Left renal pelvis (tissue), 4 donors: Measurements from ENCODE around the gene EGFLAM. TPM values are rescaled to one million over a fixed set of nuclear protein-coding genes. Genes with fewer than 3 reads are reported as not detected.

Experiments used
- DNase-seq, 4 donors: peaks; one replicate each; pipeline ENCODE4 v3.0.0-alpha.2; 2013; ENCODE audit warnings: low read depth in 4 of 4, low spot score in 3 of 4
- polyA plus RNA-seq, 4 donors: library from polyadenylated mRNA; unstranded; fragments of 120-200 nt; gene quantifications; one replicate each; pipeline ENCODE4 v1.2.1, GENCODE V29; 2013; ENCODE audit not compliant: insufficient read length in 4 of 4

Gene EGFLAM
- 10 to 100 TPM; 10.6 to 21.1 (median 12.8) TPM for polyA plus RNA-seq

DNA sequence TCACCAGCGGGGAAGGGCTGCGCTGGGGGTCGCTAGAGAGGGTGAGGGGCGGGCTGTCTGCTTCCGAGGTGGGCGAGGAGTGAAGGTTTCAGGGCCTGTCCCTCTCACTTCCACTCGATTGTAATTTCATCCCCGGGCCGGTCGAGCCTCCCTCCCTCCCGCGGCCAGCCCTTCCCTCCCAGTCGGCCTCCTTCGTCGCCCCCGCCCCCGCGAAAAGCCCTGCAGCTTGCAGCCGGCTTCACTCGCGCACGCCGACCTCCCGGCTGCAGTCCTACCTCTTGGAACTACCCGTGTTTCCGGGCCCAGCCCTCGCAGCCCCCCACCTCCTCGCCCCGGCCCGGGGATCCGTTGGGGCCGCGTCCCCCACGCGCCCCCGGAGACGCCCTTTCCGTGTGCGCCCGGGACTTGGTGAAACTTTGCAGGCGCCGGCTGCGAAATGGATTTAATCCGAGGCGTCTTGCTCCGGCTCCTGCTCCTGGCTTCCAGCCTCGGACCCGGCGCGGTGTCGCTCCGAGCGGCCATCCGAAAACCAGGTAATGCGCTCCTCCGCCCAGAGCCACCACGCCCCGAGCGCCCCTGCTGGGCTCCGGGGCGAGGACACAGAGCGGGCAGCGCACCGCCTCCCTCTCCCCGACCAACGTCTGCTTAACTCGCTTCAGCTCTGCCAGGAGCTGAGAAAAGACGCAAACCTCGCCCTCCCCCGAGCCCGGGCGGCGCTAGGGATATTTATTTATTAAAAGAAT lies at the start of gene EGFLAM:
TSS of gene EGFLAM (plus strand) at position 241 of the 743 bp plus-strand sequence. CDS start at position 437, 196 bp downstream.
- DNase-seq, result peak in 1 of 4 donors; percentile 26

DNA sequence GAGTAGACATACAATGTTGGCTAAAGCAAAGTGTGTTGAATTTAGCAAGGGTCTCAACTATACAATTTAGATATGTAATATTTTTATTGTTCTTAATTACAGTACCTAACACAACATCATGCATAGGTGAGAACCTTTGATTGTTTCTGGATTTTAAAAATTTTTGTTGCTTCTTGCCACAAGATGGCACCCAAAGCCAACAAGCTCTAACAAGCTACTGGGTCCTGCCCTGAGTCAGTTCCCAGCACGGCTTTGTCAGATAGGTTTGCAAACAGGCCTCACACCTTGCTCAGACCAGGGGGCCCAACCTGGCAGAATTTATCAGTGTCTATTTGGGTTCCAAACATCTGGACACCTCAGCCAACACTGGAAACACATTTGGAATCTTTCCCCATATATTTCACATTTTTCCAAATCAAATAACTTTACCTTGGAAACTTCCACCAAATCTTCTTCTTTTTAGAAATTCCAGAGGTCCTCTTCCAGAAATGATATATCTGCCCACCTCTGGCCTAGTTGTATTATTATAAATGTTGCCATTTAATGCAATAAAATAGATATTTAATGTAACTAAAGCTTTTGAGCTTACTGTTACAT lies 49.5 kb upstream of the EGFLAM start:
- DNase-seq, result peak in 1 of 4 donors; percentile 33

DNA sequence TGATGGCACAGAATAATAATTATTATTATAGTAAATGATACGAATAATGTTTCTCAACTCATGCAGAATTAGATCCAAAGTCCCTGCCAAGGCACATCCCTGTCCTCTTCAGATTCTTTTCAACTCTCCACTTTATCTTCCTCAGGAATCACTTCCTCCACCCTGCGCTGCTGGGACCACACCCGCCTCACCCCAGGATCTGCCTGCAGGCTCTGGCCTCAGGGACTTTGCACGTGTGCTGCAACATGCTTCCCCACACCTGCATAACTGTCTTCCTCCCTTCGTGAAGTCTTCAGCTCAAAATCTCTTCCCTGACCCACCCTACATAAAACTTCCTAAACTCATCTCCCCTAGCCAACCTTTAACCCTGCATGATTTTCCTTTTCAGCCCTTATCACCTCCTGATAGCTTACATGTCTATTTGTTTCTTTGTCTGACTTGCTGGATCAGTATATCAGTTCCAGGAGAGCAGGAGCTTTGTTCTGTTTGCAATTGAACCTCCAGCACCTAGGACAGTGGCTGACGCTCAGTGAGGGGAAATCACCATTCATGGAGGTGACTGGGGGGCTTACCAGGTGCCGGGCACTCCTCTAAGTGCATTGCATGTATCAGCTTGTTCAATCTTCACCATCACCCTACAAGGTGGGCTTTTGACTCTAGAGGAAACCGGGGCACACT lies 47.5 kb upstream of the EGFLAM start:
- no peak for DNase-seq

DNA sequence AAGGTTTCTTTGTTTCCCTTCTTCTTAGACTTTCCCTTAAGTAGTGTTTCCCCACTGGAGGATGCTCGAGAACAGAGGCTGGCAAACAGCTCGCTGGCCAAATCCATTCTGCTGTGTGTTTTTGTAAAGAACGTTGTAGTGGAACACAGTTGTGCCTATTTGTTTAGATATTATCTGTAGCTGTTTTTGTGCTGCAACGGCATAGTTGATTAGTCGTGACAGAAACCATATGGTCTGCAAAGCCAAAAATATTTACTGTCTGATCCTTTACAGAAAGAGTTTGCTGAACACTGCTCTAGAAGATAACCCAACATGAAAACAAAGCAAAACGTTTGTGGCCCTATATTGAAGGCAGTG lies 47.0 kb upstream of the EGFLAM start:
- no peak for DNase-seq

DNA sequence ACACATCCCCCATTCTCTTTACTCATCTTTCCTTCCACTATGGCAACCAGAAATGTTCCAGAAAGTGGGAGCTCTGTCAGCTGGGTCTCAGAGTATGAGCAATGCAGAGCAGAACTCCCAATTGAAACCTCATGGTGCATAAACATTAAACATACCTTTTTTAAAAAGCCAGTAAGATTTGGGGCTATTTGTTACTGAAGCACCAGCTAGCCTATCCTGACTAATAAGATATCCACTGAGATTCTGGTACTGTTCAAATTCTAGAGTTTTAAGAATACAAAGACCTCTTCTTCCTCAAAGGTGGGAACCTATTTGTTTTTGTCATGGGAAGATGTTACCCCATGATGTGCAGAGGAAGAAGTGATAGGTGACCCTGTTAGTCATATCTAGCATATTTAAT lies 46.1 kb upstream of the EGFLAM start:
- no peak for DNase-seq

DNA sequence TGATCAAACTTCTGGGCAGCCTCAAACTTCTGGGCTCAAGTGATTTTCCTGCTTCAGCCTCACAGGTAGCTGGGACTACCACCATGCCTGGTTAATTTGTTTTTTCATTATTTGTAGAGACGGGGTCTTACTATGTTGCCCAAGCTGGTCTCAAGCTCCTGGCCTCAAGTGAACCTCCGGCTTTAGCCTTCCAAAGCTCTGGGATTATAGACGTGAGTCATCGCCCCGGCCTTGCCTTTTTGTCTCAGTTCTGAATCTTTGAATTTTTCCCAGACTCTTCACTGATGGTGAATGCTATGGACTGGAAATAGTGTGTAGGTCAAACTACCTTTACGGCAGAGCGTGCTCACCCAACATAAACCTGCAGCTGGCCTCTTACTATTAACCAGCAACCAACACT lies 32.3 kb upstream of the EGFLAM start:
- DNase-seq, result no peak

DNA sequence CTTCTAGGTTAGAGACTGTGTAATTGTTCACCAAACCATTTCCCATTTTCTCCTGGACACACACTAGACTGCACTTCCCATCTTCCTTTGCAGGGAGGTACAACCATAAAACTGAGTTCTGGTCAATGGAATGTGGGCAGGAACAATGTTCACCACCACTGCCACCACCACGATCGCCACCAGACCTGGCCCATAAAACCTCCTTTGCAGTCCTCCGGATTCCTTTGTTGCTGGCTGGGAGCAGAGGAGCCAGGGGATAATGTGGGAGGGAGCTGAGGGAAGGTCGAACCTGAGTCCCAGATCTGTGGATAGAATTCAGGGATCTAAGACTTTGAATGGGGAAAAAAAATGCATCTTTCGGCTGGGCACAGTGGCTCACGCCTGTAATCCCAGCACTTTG lies 29.4 kb upstream of the EGFLAM start:
- DNase-seq, result no peak

DNA sequence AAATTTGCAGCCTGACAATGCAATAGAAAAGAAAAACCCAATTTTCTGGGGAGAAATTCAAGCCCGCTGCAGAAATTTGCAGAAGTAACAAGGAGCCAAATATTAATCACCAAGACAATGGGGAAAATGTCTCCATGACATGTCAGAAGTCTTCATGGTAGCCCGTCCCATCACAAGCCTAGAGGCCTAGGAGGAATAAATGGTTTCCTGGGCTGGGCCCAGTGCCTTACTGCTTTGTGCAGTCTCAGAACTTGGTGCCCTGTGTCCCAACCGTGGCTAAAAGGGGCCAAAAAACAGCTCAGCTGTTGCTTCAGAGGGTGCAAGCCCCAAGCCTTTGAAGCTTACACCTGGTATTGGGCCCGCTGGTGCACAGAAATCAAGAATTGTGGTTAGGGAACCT lies 23.6 kb upstream of the EGFLAM start:
- no peak for DNase-seq

DNA sequence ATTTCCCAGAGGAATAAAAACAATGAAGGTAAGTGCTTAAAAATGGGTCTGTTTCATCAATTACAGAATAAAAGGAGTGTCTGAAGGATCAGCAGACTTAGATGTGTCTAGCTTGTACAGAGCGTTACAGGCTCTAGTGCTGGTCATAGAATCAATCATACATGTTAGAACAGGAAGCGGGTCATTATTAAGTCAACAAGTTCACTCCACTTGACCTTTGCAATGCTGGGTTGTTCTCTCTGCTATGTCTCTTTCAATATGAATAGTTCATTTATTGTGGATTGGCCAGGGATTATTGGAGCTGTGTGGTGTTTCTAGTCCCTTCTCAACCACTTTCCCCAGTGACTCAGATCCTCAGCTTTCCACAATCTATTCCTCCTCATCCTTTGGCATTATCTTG lies 20.7 kb upstream of the EGFLAM start:
- no peak for DNase-seq

DNA sequence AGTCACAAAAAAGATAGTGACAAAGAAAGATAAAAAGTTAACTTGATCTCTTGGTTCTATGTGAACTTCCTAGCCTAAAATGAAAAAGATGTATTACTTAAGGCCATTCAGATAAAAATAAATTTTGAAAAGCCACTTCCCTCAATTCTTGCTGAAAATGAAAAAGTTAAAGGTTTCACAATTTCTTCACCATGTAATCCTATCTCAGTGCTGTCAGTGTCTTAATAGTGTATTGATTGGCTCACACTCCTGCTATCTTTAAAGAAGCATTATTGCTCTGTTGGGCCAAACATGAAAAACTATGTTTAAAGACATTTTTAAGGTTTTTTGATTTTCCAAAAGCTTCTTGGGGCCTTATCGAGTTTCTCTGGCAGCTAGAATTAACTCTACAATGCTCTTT lies 18.1 kb upstream of the EGFLAM start:
- DNase-seq, result no peak

DNA sequence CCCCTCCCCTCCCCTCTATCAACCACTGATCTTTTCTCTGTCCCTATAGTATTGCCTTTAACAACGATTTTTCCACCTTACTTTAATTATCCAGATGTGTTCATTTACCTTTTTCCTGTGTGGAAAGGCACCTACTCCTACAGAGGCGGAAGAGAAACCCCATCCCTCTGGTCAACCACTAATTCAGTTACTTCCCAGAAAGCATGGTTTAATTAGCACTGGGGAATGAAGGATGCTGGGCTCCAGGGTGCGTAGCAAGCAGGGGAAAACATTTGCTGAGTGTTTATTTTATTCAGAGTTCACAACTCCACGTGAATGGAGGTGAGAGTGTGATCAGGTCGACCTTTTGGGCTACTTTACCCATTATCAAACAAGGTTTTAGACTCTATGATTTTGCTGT lies 16.7 kb upstream of the EGFLAM start:
- no peak for DNase-seq

DNA sequence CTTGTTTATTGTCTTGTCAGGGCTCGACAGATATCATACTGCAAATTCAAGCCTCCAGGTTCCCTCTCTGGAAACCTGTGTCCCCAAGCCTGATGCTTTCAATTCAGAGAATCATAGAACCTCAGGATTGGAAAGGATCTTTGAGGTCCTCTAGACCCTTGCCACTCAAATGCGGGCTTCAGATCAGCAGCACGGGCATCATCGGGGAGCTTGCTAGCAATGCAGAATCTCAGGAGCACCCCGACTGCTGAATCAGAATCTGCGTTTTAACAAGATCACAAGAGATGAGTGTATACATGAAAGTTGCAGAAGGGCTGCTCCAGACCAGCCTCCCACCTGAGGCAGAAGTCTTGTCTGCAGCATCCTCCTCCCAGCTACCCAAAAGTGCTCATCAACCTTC lies 13.1 kb upstream of the EGFLAM start:
- DNase-seq, result no peak

DNA sequence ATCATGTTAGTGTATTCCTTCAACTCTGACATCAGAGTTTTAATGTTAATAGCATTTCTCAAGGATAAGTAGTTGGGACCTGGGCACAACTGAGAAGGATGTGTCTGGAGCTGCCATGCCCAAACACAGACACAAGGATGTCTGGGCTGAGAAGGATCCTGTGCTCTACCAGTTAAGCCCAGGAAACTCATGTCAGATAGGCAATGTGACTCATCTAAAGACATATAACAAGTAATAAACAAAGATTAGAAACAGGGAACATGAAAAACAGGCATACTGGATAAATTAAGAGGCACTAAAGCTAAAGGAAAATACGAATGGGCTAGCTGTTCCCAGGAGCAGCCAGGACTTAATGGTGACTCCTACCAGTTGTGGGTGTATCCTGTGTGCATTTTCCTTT lies 9.1 kb upstream of the EGFLAM start:
- no peak for DNase-seq

DNA sequence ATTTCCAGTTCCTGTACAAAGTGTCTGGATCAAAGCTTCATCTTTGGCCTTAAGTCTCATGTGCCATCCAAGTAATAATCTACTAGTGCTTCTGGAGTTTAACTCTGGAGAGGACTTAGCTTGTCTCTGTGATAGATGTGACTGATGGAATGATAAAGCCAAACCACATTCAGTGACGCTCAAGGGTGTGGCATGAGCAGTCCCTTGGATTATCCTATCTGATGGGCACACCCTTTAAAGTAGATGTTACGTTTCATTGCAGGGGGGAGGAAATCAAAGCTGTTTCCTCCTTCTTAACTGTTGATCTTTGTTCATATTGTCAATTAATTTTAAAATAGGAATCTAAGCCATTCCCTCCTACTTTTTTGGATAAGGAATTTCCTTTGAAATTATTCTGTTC lies 8.5 kb upstream of the EGFLAM start:
- no peak for DNase-seq

DNA sequence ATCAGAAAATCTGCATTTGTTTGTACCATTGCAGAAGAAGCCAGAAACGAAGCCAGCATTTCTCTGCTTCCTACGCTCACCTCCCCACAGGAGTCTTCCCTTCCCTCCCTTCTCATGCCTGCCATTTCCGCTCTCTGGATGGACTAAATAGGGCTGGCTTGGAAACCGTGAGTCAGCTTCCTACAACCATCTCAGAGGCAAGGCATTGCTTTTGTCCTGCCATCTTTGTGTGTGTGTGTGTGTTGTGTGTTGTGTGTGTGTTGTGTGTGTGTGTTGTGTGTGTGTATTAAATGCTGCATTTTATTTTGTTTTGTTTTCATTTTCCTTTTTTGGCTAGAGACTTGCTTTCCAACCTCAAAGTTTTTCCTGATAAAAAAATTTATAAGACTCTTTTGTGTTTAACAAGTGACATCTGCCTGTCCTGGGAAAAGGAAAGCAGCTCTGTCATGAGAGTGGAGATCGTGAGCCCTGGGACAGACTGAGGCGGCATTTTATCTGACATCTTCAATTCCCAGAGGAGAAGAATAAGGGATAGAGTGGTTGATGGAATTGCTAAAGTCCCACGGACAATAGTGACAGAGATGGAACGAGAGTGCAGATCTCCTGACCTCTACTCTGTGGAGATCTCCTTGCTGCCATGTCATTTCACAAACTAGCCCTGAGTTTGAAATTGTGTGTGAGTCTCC lies 7.5 kb upstream of the EGFLAM start:
- DNase-seq, result no peak

DNA sequence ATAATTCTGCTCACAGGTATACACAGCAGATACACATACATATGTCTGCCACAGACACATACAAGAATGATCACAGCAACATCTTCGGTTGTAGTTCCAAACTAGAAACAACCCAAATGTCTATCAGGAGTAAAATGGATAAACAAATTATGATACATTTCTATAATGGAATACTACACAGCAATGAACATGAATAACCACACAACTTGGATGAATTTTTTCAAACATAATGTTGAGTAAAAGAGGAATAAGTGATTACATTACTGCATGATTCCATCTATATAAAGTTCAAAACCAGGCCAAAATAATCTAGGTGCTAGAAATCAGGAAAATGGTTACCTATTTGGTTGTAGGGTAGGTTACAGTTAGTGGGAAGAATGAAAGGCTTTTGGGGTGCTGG lies 4.6 kb upstream of the EGFLAM start:
- DNase-seq, result no peak

DNA sequence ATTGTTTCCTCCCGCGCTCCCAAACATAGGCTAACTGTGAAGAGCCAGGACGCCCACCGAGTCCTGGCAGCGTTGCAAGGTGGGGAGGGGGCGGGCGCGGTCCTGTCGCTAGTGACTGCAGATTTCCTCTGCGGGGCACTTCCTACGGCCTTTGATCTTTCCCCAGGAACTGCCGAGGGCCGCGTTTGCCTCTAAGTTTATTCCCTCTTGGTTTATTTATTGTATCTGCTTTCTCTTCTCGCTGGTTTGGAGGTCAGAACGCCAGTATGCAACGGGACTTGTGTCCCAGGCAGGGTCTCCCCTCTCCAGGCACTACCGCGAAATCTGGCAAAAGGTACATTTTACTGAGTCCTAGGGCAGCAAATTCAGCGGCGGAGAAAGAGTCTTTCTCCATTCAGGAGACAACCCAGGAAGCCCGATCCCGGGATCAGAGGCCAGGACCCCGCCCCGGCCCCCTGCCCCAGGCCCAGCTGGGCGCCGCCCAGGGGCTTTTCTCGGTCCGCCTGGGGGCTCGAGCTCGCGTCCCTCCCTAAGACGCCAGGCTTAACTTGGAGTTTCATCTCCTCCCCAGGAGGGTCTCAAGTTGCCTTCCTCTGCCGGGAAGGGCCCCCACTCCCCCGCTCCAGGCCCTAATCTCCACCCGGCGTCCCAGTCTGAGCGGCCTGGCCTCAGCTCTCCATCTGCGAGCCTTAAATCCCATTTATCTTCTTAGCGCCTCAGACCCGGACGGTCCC lies 884 bp upstream of the EGFLAM start:
- DNase-seq, result no peak

DNA sequence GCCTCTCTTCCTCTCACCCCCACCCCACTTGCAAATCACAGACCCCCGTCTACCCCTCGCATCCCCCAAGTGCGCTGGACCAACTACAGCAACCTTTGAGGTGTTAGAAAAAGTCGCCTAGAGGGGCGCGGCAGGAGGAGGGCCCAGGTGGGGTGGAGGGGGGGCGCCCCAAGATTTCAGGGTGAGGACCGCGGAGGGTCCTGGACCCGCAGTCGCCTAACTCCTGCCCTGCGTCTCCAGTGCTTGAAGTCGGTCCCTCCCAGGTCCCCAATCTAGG lies 379 bp upstream of the EGFLAM start:
- DNase-seq, result no peak

DNA sequence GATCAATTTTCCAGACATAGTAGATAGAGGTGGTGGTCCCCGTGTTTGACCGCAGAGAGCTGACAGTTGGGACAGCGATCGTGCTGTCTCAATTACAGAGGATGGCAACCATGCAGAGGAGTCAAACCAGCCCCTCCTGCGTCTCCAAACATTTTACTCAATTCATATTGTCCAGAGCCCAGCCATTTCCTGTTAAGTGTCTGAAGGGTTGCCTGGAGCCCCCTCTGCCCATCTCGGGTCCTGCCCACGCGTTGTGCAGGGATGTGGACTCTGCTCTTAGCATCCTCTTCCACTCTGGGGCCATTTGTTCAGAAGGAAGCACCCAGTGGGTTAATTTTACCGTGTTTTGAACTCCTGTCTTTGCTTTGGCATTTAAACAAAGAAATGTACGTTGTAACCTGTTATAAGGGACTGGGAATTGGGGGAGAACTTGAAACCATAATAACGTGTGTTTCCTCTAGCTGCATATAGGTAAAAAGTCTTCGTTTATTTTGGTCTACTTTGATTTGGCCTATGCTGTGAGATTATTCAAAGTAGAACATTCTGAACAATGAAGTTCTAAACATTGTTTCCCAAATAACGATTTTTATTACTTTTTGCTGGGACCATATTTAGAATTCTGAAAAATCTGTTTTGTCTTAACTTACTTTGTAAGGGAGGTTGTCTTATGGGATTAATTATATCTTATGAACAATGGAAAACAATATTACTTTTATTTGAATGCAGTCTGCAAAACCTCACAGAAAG lies 876 bp downstream of the EGFLAM start:
- DNase-seq, result no peak

DNA sequence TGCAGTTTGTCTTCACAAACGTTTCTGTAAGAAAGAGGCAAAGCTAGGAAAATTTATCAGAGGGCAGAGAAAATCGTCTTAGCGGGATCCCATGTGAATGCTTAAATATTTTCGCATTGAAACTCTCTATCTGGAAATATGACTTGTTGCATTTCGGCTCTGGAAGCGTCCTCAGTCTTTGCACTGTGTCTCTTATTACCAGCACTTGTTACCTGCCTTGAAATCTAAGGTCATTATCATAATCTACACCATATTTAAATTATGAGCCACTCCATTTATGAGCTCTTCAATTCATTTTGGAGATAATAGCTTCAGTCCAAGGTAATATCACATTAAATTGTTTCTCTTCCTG lies 1.4 kb downstream of the EGFLAM start:
- no peak for DNase-seq
